GM23338 (cell line): Measurements from ENCODE around the gene NQO1. TPM values are rescaled to one million over a fixed set of nuclear protein-coding genes. Genes with fewer than 3 reads are reported as not detected.

ENCODE experiments used
- ATAC-seq: fragments of 200-7000 bp; cut with Tn5 transposase; 3 replicates; pipeline ENCODE4 v1.9.1; 2020
- DNase-seq: peaks from one replicate; pipeline ENCODE4 v3.0.0-alpha.2; 2015; ENCODE audit warnings: low spot score
- H2AFZ ChIP-seq: fragments of 200-600 bp; sonication (generic); 2 replicates; pipeline ENCODE4 v1.8.0; 2016; ENCODE audit warnings: antibody characterized with exemption, mild to moderate bottlenecking, moderate library complexity
- H3F3A ChIP-seq: fragments of 200-600 bp; sonication (generic); replicated peaks from 2 replicates; pipeline ENCODE4 v1.8.0; 2017; ENCODE audit warnings: antibody characterized with exemption, mixed run types, low read depth
- H3K27ac ChIP-seq: fragments of 200-600 bp; sonication (generic); 2 replicates; pipeline ENCODE4 v1.6.1; 2016; ENCODE audit warnings: low read depth
- H3K27me3 ChIP-seq: fragments of 200-600 bp; sonication (generic); 2 replicates; pipeline ENCODE4 v1.8.0; 2016; ENCODE audit warnings: mild to moderate bottlenecking, mixed run types, moderate library complexity; ENCODE audit not compliant: insufficient read depth
- H3K36me3 ChIP-seq: fragments of 200-600 bp; sonication (generic); 2 replicates; pipeline ENCODE4 v1.8.0; 2016; ENCODE audit warnings: mild to moderate bottlenecking; ENCODE audit not compliant: insufficient read depth
- H3K4me1 ChIP-seq: fragments of 200-600 bp; sonication (generic); 2 replicates; pipeline ENCODE4 v1.8.0; 2016; ENCODE audit warnings: mild to moderate bottlenecking, moderate library complexity; ENCODE audit not compliant: insufficient read depth
- H3K4me2 ChIP-seq: fragments of 200-600 bp; sonication (generic); 2 replicates; pipeline ENCODE4 v1.7.1; 2017; ENCODE audit warnings: mixed run types
- H3K4me3 ChIP-seq: fragments of 200-600 bp; sonication (generic); 2 replicates; pipeline ENCODE4 v1.6.1; 2016; ENCODE audit warnings: mixed run types
- H3K79me2 ChIP-seq: fragments of 200-600 bp; sonication (generic); replicated peaks from 2 replicates; pipeline ENCODE4 v1.8.0; 2017; ENCODE audit warnings: mild to moderate bottlenecking; ENCODE audit not compliant: insufficient read depth
- H3K9me2 ChIP-seq: fragments of 200-600 bp; sonication (generic); 2 replicates; pipeline ENCODE4 v1.8.0; 2017; ENCODE audit not compliant: insufficient read depth
- H4K20me1 ChIP-seq: fragments of 200-600 bp; sonication (generic); replicated peaks from 2 replicates; pipeline ENCODE4 v1.8.0; 2017; ENCODE audit warnings: mild to moderate bottlenecking; ENCODE audit not compliant: insufficient read depth
- H3K27ac Mint-ChIP-seq: 2 replicates; pipeline ENCODE4 v1.8.0; 2020; ENCODE audit warnings: inconsistent platforms, mild to moderate bottlenecking, moderate library complexity, mixed read lengths
- H3K27me3 Mint-ChIP-seq: 3 replicates; pipeline ENCODE4 v1.8.0; 2022; ENCODE audit warnings: low read depth, mild to moderate bottlenecking, moderate library complexity, mixed read lengths, inconsistent platforms; ENCODE audit not compliant: insufficient read depth, poor library complexity
- H3K36me3 Mint-ChIP-seq: 3 replicates; pipeline ENCODE4 v1.8.0; 2021; ENCODE audit warnings: low read depth, mild to moderate bottlenecking, inconsistent platforms, moderate library complexity, mixed read lengths
- H3K4me1 Mint-ChIP-seq: 3 replicates; pipeline ENCODE4 v1.8.0; 2020; ENCODE audit warnings: mild to moderate bottlenecking, inconsistent platforms, mixed read lengths
- H3K4me3 Mint-ChIP-seq: 3 replicates; pipeline ENCODE4 v1.8.0; 2021; ENCODE audit warnings: moderate library complexity, mild to moderate bottlenecking, inconsistent platforms, mixed read lengths
- H3K9me3 Mint-ChIP-seq: 3 replicates; pipeline ENCODE4 v1.8.0; 2020; ENCODE audit warnings: moderate library complexity, mild to moderate bottlenecking, inconsistent platforms, mixed read lengths
- CREB1 ChIP-seq: fragments of 250-450 bp; sonication (Bioruptor Pico); IDR thresholded peaks from 2 replicates; pipeline ENCODE4 v1.5.0; 2020; ENCODE audit warnings: low read depth, mild to moderate bottlenecking, moderate library complexity
- EZH2 ChIP-seq: fragments of 200-600 bp; sonication (generic); IDR thresholded peaks from one replicate; pipeline ENCODE4 v1.8.0; 2017; ENCODE audit warnings: antibody characterized with exemption, mild to moderate bottlenecking, low read depth; ENCODE audit not compliant: unreplicated experiment
- EZH2phosphoT487 ChIP-seq: fragments of 200-600 bp; sonication (generic); IDR thresholded peaks from one replicate; pipeline ENCODE4 v1.8.1; 2018; ENCODE audit warnings: antibody characterized with exemption; ENCODE audit not compliant: unreplicated experiment
- JUNB ChIP-seq: IDR thresholded peaks from one replicate; pipeline ENCODE4 v1.6.1; 2016; ENCODE audit warnings: antibody characterized with exemption; ENCODE audit not compliant: unreplicated experiment
- NANOG ChIP-seq: IDR thresholded peaks from 2 replicates; pipeline ENCODE4 v1.6.1; 2016; ENCODE audit warnings: antibody characterized with exemption, borderline replicate concordance
- POLR2AphosphoS5 ChIP-seq: IDR thresholded peaks from 2 replicates; pipeline ENCODE4 v1.6.1; 2016; ENCODE audit warnings: antibody characterized with exemption, low read depth
- STAT1 ChIP-seq: IDR thresholded peaks from one replicate; pipeline ENCODE4 v1.6.1; 2016; ENCODE audit warnings: antibody characterized with exemption; ENCODE audit not compliant: unreplicated experiment
- ZNF114 ChIP-seq: fragments of 250-450 bp; sonication (Bioruptor Pico); IDR thresholded peaks from 2 replicates; pipeline ENCODE4 v1.5.0; 2020; ENCODE audit warnings: mild to moderate bottlenecking, moderate library complexity
- ZNF331 ChIP-seq: fragments of 250-450 bp; sonication (Bioruptor Pico); IDR thresholded peaks from 2 replicates; pipeline ENCODE4 v1.5.0; 2020; ENCODE audit warnings: low read depth, mild to moderate bottlenecking, moderate library complexity
- polyA plus RNA-seq: library from polyadenylated mRNA; unstranded; fragments of >200 nt; fragmentation: Nextera tagmentation; extraction: Ambion mirVana; gene quantifications from 2 replicates; pipeline ENCODE4 v1.2.1, GENCODE V29; 2016
- total RNA-seq: library from RNA; depleted of rRNA; stranded (reverse); fragments of >200 nt; shearing (Covaris generic); gene quantifications from 2 replicates; pipeline ENCODE4 v1.2.3, GENCODE V29; 2014
- TF ChIP-seq, protein P1 (sequence below): fragments of 250-450 bp; sonication (Bioruptor Pico); IDR thresholded peaks from 2 replicates; pipeline ENCODE4 v1.5.0; 2020; ENCODE audit warnings: mild to moderate bottlenecking, moderate library complexity
- TF ChIP-seq, protein P2 (sequence below): IDR thresholded peaks from one replicate; pipeline ENCODE4 v1.6.1; 2018; ENCODE audit warnings: antibody characterized with exemption; ENCODE audit not compliant: unreplicated experiment
- TF ChIP-seq, protein P3 (sequence below): IDR thresholded peaks from 2 replicates; pipeline ENCODE4 v1.6.1; 2016; ENCODE audit warnings: antibody characterized with exemption
- TF ChIP-seq, protein P4 (sequence below), 2 experiments: fragments of 200-600 bp in 1 of 2; sonication (generic) in 1 of 2; conservative IDR thresholded peaks; 2 replicates each; pipeline versions ENCODE4 v1.5.1 to v1.6.1; 2016 to 2017; ENCODE audit warnings: antibody characterized with exemption in 2 of 2, low read depth in 2 of 2, mild to moderate bottlenecking in 2 of 2, moderate library complexity in 1 of 2

NQO1 gene
- total and polyA plus RNA-seq, 2 experiments from 2014 or later = 80.9 to 86.3 TPM

DNA sequence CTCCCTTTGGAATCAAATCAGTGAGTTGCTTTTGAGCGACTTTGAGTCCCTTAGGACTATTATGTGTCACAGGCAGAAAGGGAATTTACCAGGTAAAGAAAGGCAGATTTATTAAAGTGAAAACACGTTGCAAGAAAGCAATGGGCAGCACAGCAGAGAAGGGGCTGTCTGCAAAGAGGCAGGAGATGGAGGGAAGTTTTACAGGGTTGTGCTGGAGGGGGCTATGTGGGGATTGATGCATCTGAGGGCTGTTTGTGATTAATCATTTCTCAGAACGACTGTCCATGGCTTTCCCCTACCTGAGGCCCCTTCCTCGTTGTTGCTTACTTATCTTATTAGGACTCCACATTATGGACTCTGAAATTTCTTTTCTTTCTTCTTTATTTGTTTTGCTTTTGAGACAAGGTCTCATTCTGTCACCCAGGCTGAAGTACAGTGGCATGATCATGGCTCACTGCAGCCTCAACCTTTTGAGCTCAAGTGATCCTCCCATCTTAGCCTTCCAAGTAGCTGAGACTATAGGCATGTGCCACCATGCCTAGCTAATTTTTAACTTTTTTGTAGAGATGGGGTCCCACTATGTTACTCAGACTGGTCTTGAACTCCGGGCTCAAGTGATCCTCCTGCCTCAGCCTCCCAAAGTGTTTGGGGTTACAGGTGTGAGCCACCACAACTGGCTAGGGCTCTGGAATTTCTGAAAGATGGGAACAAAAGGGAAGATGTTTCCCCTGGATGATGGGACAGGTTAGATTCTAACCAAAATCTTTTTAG, 41.3 kb upstream of the NQO1 start:
- no peak for ATAC-seq
- Histone ChIP-seq H3K36me3 (no peaks in the 10 kb centered on the region), H3K27me3 (no peaks in the 10 kb centered on the region), H3K4me2 (no peak overlapping the region), H3F3A (no peaks in the 10 kb centered on the region), H3K4me1 (peaks cover 4% of the 10 kb centered on the region; the same call in 1 of the 2 replicates), H3K4me3 (no peak overlapping the region), H2AFZ (no peak overlapping the region), H4K20me1 (peaks cover 14% of the 10 kb centered on the region; the same call in 1 of the 2 replicates), H3K79me2 (peaks cover 86% of the 10 kb centered on the region), H3K9me2 (no peaks in the 10 kb centered on the region), H3K27ac (no peak overlapping the region)
- DNase-seq = no peak
- Mint-ChIP-seq H3K27me3 (peaks cover 5% of the 10 kb centered on the region), H3K27ac (no peak overlapping the region), H3K4me3 (no peak overlapping the region), H3K4me1 (peaks cover 11% of the 10 kb centered on the region), H3K9me3 (peaks cover 8% of the 10 kb centered on the region; the same call in 2 of the 3 replicates), H3K36me3 (peaks cover 8% of the 10 kb centered on the region; the same call in 2 of the 3 replicates)
- TF ChIP-seq, protein P1, sequence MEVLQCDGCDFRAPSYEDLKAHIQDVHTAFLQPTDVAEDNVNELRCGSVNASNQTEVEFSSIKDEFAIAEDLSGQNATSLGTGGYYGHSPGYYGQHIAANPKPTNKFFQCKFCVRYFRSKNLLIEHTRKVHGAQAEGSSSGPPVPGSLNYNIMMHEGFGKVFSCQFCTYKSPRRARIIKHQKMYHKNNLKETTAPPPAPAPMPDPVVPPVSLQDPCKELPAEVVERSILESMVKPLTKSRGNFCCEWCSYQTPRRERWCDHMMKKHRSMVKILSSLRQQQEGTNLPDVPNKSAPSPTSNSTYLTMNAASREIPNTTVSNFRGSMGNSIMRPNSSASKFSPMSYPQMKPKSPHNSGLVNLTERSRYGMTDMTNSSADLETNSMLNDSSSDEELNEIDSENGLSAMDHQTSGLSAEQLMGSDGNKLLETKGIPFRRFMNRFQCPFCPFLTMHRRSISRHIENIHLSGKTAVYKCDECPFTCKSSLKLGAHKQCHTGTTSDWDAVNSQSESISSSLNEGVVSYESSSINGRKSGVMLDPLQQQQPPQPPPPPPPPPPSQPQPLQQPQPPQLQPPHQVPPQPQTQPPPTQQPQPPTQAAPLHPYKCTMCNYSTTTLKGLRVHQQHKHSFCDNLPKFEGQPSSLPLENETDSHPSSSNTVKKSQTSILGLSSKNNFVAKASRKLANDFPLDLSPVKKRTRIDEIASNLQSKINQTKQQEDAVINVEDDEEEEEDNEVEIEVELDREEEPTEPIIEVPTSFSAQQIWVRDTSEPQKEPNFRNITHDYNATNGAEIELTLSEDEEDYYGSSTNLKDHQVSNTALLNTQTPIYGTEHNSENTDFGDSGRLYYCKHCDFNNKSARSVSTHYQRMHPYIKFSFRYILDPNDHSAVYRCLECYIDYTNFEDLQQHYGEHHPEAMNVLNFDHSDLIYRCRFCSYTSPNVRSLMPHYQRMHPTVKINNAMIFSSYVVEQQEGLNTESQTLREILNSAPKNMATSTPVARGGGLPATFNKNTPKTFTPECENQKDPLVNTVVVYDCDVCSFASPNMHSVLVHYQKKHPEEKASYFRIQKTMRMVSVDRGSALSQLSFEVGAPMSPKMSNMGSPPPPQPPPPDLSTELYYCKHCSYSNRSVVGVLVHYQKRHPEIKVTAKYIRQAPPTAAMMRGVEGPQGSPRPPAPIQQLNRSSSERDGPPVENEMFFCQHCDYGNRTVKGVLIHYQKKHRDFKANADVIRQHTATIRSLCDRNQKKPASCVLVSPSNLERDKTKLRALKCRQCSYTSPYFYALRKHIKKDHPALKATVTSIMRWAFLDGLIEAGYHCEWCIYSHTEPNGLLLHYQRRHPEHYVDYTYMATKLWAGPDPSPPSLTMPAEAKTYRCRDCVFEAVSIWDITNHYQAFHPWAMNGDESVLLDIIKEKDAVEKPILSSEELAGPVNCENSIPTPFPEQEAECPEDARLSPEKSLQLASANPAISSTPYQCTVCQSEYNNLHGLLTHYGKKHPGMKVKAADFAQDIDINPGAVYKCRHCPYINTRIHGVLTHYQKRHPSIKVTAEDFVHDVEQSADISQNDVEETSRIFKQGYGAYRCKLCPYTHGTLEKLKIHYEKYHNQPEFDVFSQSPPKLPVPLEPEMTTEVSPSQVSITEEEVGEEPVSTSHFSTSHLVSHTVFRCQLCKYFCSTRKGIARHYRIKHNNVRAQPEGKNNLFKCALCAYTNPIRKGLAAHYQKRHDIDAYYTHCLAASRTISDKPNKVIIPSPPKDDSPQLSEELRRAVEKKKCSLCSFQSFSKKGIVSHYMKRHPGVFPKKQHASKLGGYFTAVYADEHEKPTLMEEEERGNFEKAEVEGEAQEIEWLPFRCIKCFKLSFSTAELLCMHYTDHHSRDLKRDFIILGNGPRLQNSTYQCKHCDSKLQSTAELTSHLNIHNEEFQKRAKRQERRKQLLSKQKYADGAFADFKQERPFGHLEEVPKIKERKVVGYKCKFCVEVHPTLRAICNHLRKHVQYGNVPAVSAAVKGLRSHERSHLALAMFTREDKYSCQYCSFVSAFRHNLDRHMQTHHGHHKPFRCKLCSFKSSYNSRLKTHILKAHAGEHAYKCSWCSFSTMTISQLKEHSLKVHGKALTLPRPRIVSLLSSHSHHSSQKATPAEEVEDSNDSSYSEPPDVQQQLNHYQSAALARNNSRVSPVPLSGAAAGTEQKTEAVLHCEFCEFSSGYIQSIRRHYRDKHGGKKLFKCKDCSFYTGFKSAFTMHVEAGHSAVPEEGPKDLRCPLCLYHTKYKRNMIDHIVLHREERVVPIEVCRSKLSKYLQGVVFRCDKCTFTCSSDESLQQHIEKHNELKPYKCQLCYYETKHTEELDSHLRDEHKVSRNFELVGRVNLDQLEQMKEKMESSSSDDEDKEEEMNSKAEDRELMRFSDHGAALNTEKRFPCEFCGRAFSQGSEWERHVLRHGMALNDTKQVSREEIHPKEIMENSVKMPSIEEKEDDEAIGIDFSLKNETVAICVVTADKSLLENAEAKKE (CRISPR knock-in tag) = no peak
- TF ChIP-seq STAT1 (no peak), ZNF114 (no peak), POLR2AphosphoS5 (no peak), JUNB (no peak), EZH2phosphoT487 (no peak), ZNF331 (CRISPR knock-in tag) (no peak), EZH2 (no peak), CREB1 (CRISPR knock-in tag) (no peak), NANOG (no peak)
- TF ChIP-seq, protein P2, sequence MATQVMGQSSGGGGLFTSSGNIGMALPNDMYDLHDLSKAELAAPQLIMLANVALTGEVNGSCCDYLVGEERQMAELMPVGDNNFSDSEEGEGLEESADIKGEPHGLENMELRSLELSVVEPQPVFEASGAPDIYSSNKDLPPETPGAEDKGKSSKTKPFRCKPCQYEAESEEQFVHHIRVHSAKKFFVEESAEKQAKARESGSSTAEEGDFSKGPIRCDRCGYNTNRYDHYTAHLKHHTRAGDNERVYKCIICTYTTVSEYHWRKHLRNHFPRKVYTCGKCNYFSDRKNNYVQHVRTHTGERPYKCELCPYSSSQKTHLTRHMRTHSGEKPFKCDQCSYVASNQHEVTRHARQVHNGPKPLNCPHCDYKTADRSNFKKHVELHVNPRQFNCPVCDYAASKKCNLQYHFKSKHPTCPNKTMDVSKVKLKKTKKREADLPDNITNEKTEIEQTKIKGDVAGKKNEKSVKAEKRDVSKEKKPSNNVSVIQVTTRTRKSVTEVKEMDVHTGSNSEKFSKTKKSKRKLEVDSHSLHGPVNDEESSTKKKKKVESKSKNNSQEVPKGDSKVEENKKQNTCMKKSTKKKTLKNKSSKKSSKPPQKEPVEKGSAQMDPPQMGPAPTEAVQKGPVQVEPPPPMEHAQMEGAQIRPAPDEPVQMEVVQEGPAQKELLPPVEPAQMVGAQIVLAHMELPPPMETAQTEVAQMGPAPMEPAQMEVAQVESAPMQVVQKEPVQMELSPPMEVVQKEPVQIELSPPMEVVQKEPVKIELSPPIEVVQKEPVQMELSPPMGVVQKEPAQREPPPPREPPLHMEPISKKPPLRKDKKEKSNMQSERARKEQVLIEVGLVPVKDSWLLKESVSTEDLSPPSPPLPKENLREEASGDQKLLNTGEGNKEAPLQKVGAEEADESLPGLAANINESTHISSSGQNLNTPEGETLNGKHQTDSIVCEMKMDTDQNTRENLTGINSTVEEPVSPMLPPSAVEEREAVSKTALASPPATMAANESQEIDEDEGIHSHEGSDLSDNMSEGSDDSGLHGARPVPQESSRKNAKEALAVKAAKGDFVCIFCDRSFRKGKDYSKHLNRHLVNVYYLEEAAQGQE = no peak
- TF ChIP-seq, protein P3, sequence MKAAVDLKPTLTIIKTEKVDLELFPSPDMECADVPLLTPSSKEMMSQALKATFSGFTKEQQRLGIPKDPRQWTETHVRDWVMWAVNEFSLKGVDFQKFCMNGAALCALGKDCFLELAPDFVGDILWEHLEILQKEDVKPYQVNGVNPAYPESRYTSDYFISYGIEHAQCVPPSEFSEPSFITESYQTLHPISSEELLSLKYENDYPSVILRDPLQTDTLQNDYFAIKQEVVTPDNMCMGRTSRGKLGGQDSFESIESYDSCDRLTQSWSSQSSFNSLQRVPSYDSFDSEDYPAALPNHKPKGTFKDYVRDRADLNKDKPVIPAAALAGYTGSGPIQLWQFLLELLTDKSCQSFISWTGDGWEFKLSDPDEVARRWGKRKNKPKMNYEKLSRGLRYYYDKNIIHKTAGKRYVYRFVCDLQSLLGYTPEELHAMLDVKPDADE = no peak
- TF ChIP-seq, protein P4, sequence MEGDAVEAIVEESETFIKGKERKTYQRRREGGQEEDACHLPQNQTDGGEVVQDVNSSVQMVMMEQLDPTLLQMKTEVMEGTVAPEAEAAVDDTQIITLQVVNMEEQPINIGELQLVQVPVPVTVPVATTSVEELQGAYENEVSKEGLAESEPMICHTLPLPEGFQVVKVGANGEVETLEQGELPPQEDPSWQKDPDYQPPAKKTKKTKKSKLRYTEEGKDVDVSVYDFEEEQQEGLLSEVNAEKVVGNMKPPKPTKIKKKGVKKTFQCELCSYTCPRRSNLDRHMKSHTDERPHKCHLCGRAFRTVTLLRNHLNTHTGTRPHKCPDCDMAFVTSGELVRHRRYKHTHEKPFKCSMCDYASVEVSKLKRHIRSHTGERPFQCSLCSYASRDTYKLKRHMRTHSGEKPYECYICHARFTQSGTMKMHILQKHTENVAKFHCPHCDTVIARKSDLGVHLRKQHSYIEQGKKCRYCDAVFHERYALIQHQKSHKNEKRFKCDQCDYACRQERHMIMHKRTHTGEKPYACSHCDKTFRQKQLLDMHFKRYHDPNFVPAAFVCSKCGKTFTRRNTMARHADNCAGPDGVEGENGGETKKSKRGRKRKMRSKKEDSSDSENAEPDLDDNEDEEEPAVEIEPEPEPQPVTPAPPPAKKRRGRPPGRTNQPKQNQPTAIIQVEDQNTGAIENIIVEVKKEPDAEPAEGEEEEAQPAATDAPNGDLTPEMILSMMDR (conservative IDR thresholded peaks at IDR 0.05; ENCODE audit: low read depth in 2 of 2) = no peak
